HepG2 (cell line): ENCODE results near the gene UACA. TPM values are rescaled to one million over a fixed set of nuclear protein-coding genes. Genes with fewer than 3 reads are reported as not detected.

Experiments
- ATAC-seq: fragments of 200-7000 bp; cut with Tn5 transposase; 3 replicates; pipeline ENCODE4 v1.9.1; 2020; ENCODE audit warnings: mild to moderate bottlenecking, moderate library complexity
- BruUV-seq: library from RNA; stranded (reverse); fragments of 400-500 nt; replicated peaks from 2 replicates; lab custom pipeline; 2021; lab: Mats Ljungman, UMichigan
- CTCF ChIA-PET: fragments of 300-600 bp; formaldehyde crosslinking; extraction: SDS; loops from one replicate; lab custom pipeline; 2021; ENCODE audit warnings: low total read pairs, inconsistent platforms, low intra/inter-chr PET ratio; lab: Yijun Ruan, JAX
- POLR2A ChIA-PET: fragments of 350-600 bp; sonication (Branson Sonifier 250); formaldehyde crosslinking; loops from one replicate; lab custom pipeline; 2020; ENCODE audit warnings: antibody characterized with exemption, inconsistent platforms; lab: Yijun Ruan, JAX
- DNase-seq: peaks from one replicate; pipeline ENCODE4 v3.0.0-alpha.2; 2015; ENCODE audit warnings: low spot score
- FAIRE-seq: peaks from 3 replicates; lab custom pipeline; 2011; peaks lifted over from hg19 to GRCh38; lab: Jason Lieb, UNC
- H2AFZ ChIP-seq: one replicate; pipeline ENCODE4 v1.6.1; 2011; ENCODE audit warnings: low read length, inconsistent platforms
- H3K27ac ChIP-seq: fragments of 300-600 bp; 3 replicates; pipeline ENCODE4 v1.8.0; 2011; ENCODE audit warnings: mixed run types, mild to moderate bottlenecking, mixed read lengths, low read length, inconsistent platforms; ENCODE audit not compliant: insufficient read depth; ENCODE audit errors: extremely low read length
- H3K27me3 ChIP-seq, 2 experiments: fragments of 200-600 bp in 1 of 2; 2 replicates in 1 of 2; 3 replicates in 1 of 2; pipeline versions ENCODE4 v1.6.0 to v1.8.0; 2011; ENCODE audit warnings: low read length in 2 of 2, mild to moderate bottlenecking in 2 of 2, moderate library complexity in 2 of 2, inconsistent platforms in 1 of 2; ENCODE audit not compliant: insufficient read depth in 2 of 2, control insufficient read depth in 1 of 2
- H3K36me3 ChIP-seq, 2 experiments: fragments of 200-600 bp in 1 of 2; replicated peaks in 1 of 2; 2 replicates in 1 of 2; 3 replicates in 1 of 2; pipeline versions ENCODE4 v1.5.1 to v1.8.0; 2011; ENCODE audit warnings: low read length in 2 of 2, inconsistent platforms in 1 of 2; ENCODE audit not compliant: insufficient read depth in 2 of 2, control insufficient read depth in 1 of 2
- H3K4me1 ChIP-seq: 2 replicates; pipeline ENCODE4 v1.5.1; 2012; ENCODE audit warnings: low read length, inconsistent platforms; ENCODE audit not compliant: insufficient read depth
- H3K4me2 ChIP-seq: 2 replicates; pipeline ENCODE4 v1.6.0; 2011; ENCODE audit warnings: low read depth, low read length, inconsistent platforms
- H3K4me3 ChIP-seq, 3 experiments: fragments of 200-600 bp in 1 of 3; sonication (generic), shearing (Covaris generic) in 1 of 3; replicated peaks in 1 of 3; 2 replicates each; pipeline ENCODE4 v1.5.1; 2011 to 2016; ENCODE audit warnings: low read length in 3 of 3, inconsistent platforms in 2 of 3, low read depth in 2 of 3, mild to moderate bottlenecking in 2 of 3, control low read depth in 1 of 3, mixed read lengths in 1 of 3; ENCODE audit not compliant: insufficient read depth in 1 of 3
- H3K79me2 ChIP-seq: one replicate; pipeline ENCODE4 v1.6.1; 2011; ENCODE audit warnings: low read length, inconsistent platforms; ENCODE audit not compliant: insufficient read depth
- H3K9ac ChIP-seq: 2 replicates; pipeline ENCODE4 v1.6.0; 2011; ENCODE audit warnings: mild to moderate bottlenecking, low read depth, low read length, inconsistent platforms; ENCODE audit not compliant: insufficient read depth
- H3K9me3 ChIP-seq: 2 replicates; pipeline ENCODE4 v1.5.1; 2012; ENCODE audit warnings: mild to moderate bottlenecking, low read length
- H4K20me1 ChIP-seq: 2 replicates; pipeline ENCODE4 v1.6.0; 2011; ENCODE audit warnings: inconsistent platforms, mild to moderate bottlenecking, low read length, moderate library complexity; ENCODE audit not compliant: insufficient read depth
- MXD4 ChIP-seq: IDR thresholded peaks from 2 replicates; pipeline ENCODE4 v1.6.1; 2016; ENCODE audit warnings: mild to moderate bottlenecking, missing biosample characterization, missing genetic modification reagents
- NCOR1 ChIP-seq: fragments of 200-600 bp; sonication (generic); IDR thresholded peaks from 2 replicates; pipeline ENCODE4 v1.7.0; 2017; ENCODE audit warnings: antibody characterized with exemption, low read length, borderline replicate concordance
- ZNF253 ChIP-seq: sonication (generic); formaldehyde crosslinking; IDR thresholded peaks from 2 replicates; pipeline ENCODE4 v1.8.0; 2022; ENCODE audit warnings: mild to moderate bottlenecking, missing genetic modification reagents, borderline replicate concordance
- ZNF367 ChIP-seq: sonication (generic); formaldehyde crosslinking; IDR thresholded peaks from 2 replicates; pipeline ENCODE4 v1.4.0; 2020; ENCODE audit warnings: missing genetic modification reagents, borderline replicate concordance
- ZNF607 ChIP-seq: sonication (generic); formaldehyde crosslinking; IDR thresholded peaks from 2 replicates; pipeline ENCODE4 v1.5.1; 2020; ENCODE audit warnings: missing genetic modification reagents, mild to moderate bottlenecking, borderline replicate concordance
- WGBS: methylation state at CpG from one replicate; pipeline ENCODE4 v1.1.6; 2017; ENCODE audit warnings: low lambda C conversion rate; 5-methylcytosine and 5-hydroxymethylcytosine counted together
- in situ Hi-C: cut with HindIII; loops from 2 replicates; pipeline ENCODE4 v1.10.0; 2017; ENCODE audit warnings: low pct_unique_long_range_greater_than_20kb; ENCODE audit not compliant: extremely low pct_ligation_motif_present
- intact Hi-C: fragments of 100-400 bp; cut with micrococcal nuclease; formaldehyde crosslinking; loops from one replicate; pipeline ENCODE4 v1.10.0; 2022; ENCODE audit not compliant: unreplicated experiment
- polyA plus RNA-seq, 8 experiments: library from polyadenylated mRNA; depleted of rRNA in 3 of 8; stranded (reverse) in 7 of 8; unstranded in 1 of 8; fragments of >200 nt; fragmentation: Illumina TruSeq in 4 of 8; extraction: Trizol in 4 of 8; gene quantifications; 2 replicates each; pipeline versions ENCODE4 v1.2.1 to v1.2.3, GENCODE V29; 2011 to 2016; ENCODE audit warnings: low read depth in 4 of 8, missing spikeins in 1 of 8, mixed read lengths in 1 of 8; ENCODE audit not compliant: insufficient read depth in 1 of 8
- total RNA-seq, 5 experiments: library from RNA; depleted of rRNA; stranded (reverse); fragments of >200 nt; fragmentation: Illumina TruSeq; extraction: Trizol; gene quantifications; 2 replicates each; pipeline ENCODE4 v1.2.3, GENCODE V29; 2016; ENCODE audit warnings: low read depth in 1 of 5
- TF ChIP-seq, protein P1 (sequence below): sonication (generic); formaldehyde crosslinking; IDR thresholded peaks from 2 replicates; pipeline ENCODE4 v1.4.0; 2020; ENCODE audit warnings: missing genetic modification reagents, borderline replicate concordance
- TF ChIP-seq, protein P2 (sequence below): sonication (generic); formaldehyde crosslinking; IDR thresholded peaks from 2 replicates; pipeline ENCODE4 v1.8.1; 2023; ENCODE audit warnings: mild to moderate bottlenecking, inconsistent platforms, moderate library complexity, missing genetic modification reagents, borderline replicate concordance
- TF ChIP-seq, protein P3 (sequence below): sonication (generic); formaldehyde crosslinking; conservative IDR thresholded peaks from 2 replicates; pipeline ENCODE4 v1.8.0; 2022; ENCODE audit warnings: missing genetic modification reagents
- TF ChIP-seq, protein P4 (sequence below): sonication (generic); formaldehyde crosslinking; conservative IDR thresholded peaks from 2 replicates; pipeline ENCODE4 v1.4.0; 2020; ENCODE audit warnings: missing genetic modification reagents

UACA gene
- total and polyA plus RNA-seq, 2 of the 13 experiments (the other 11 are each of a cell fraction or from before 2014, with no cell fraction given): 17.8 to 39.2 TPM

DNA sequence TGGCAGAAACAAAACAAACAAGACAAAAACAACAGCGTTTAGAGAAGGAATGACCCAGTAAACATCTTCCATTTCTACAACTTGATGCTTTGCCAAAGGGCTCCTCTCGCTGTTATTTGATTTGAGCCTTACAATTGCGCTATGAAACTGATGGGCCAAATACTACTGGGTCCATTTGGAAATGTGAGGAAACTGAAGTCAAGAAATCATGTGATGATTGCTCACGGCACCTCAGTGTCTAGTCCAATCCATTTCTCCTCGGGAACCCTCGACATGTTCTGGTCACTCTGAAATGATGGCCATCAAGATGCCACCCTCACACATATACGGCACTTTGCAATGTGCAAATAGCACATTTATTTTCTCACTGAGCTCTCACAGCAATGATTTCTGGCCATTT lies 136.0 kb downstream of the UACA start:
- intact Hi-C loops (no loop called here), in situ Hi-C loops (no loop called here)
- CTCF ChIA-PET: no interaction called here
- POLR2A ChIA-PET: no interaction called here
- no peak for ATAC-seq
- H3K79me2 ChIP-seq: no peaks in the 10 kb centered on the region
- H3K4me1 ChIP-seq: peaks cover 10% of the 10 kb centered on the region
- H2AFZ ChIP-seq: no peak overlapping the region
- BruUV-seq: no TSS peak
- 90% methylated on average over 7 of the region's 7 CpGs for WGBS
- H3K4me2 ChIP-seq: no peak overlapping the region
- H3K36me3 ChIP-seq: no peaks in the 10 kb centered on the region
- H3K27ac ChIP-seq: no peak overlapping the region
- H3K4me3 ChIP-seq: no peak overlapping the region
- no peaks in the 10 kb centered on the region for H4K20me1 ChIP-seq
- no peak for DNase-seq
- peaks cover 6% of the 10 kb centered on the region; the same call in 1 of the 2 replicates for H3K9me3 ChIP-seq
- peaks cover 0 to 14% of the 10 kb centered on the region in 2 experiments; a peak in 3 of 5 replicates for H3K27me3 ChIP-seq
- H3K9ac ChIP-seq: no peak overlapping the region
- no peak for FAIRE-seq
- TF ChIP-seq, protein P1, sequence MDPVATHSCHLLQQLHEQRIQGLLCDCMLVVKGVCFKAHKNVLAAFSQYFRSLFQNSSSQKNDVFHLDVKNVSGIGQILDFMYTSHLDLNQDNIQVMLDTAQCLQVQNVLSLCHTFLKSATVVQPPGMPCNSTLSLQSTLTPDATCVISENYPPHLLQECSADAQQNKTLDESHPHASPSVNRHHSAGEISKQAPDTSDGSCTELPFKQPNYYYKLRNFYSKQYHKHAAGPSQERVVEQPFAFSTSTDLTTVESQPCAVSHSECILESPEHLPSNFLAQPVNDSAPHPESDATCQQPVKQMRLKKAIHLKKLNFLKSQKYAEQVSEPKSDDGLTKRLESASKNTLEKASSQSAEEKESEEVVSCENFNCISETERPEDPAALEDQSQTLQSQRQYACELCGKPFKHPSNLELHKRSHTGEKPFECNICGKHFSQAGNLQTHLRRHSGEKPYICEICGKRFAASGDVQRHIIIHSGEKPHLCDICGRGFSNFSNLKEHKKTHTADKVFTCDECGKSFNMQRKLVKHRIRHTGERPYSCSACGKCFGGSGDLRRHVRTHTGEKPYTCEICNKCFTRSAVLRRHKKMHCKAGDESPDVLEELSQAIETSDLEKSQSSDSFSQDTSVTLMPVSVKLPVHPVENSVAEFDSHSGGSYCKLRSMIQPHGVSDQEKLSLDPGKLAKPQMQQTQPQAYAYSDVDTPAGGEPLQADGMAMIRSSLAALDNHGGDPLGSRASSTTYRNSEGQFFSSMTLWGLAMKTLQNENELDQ (CRISPR knock-in tag): no peak
- TF ChIP-seq ZNF253 (CRISPR knock-in tag): no peak
- TF ChIP-seq ZNF607: no peak
- TF ChIP-seq, protein P2, sequence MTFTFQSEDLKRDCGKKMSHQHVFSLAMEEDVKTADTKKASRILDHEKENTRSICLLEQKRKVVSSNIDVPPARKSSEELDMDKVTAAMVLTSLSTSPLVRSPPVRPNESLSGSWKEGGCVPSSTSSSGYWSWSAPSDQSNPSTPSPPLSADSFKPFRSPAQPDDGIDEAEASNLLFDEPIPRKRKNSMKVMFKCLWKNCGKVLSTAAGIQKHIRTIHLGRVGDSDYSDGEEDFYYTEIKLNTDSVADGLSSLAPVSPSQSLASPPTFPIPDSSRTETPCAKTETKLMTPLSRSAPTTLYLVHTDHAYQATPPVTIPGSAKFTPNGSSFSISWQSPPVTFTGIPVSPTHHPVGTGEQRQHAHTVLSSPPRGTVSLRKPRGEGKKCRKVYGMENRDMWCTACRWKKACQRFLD (CRISPR knock-in tag): no peak
- no peak for TF ChIP-seq MXD4 (CRISPR knock-in tag)
- no peak for TF ChIP-seq ZNF367 (CRISPR knock-in tag)
- TF ChIP-seq, protein P3, sequence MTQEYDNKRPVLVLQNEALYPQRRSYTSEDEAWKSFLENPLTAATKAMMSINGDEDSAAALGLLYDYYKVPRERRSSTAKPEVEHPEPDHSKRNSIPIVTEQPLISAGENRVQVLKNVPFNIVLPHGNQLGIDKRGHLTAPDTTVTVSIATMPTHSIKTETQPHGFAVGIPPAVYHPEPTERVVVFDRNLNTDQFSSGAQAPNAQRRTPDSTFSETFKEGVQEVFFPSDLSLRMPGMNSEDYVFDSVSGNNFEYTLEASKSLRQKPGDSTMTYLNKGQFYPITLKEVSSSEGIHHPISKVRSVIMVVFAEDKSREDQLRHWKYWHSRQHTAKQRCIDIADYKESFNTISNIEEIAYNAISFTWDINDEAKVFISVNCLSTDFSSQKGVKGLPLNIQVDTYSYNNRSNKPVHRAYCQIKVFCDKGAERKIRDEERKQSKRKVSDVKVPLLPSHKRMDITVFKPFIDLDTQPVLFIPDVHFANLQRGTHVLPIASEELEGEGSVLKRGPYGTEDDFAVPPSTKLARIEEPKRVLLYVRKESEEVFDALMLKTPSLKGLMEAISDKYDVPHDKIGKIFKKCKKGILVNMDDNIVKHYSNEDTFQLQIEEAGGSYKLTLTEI (CRISPR knock-in tag): no peak
- TF ChIP-seq, protein P4, sequence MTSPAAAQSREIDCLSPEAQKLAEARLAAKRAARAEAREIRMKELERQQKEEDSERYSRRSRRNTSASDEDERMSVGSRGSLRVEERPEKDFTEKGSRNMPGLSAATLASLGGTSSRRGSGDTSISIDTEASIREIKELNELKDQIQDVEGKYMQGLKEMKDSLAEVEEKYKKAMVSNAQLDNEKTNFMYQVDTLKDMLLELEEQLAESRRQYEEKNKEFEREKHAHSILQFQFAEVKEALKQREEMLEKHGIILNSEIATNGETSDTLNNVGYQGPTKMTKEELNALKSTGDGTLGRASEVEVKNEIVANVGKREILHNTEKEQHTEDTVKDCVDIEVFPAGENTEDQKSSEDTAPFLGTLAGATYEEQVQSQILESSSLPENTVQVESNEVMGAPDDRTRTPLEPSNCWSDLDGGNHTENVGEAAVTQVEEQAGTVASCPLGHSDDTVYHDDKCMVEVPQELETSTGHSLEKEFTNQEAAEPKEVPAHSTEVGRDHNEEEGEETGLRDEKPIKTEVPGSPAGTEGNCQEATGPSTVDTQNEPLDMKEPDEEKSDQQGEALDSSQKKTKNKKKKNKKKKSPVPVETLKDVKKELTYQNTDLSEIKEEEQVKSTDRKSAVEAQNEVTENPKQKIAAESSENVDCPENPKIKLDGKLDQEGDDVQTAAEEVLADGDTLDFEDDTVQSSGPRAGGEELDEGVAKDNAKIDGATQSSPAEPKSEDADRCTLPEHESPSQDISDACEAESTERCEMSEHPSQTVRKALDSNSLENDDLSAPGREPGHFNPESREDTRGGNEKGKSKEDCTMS (CRISPR knock-in tag): no peak
- TF ChIP-seq NCOR1: no peak
